Upper lobe of right lung (tissue), 1 donor: ENCODE data around the gene COL11A1. TPM values are rescaled to one million over a fixed set of nuclear protein-coding genes. Genes with fewer than 3 reads are reported as not detected.

Experiments
- ATAC-seq: fragments of 200-7000 bp; cut with Tn5 transposase; one replicate; pipeline ENCODE4 v1.9.1; 2020; ENCODE audit warnings: mild to moderate bottlenecking, moderate library complexity
- DNase-seq: peaks from one replicate; pipeline ENCODE4 v3.0.0-alpha.2; 2020
- H3K27ac ChIP-seq: fragments of 200-600 bp; one replicate; pipeline ENCODE4 v1.8.0; 2022
- H3K27me3 ChIP-seq: fragments of 200-600 bp; one replicate; pipeline ENCODE4 v1.8.0; 2022; ENCODE audit warnings: mild to moderate bottlenecking
- H3K36me3 ChIP-seq: fragments of 200-600 bp; one replicate; pipeline ENCODE4 v1.8.0; 2022
- H3K4me1 ChIP-seq: fragments of 200-600 bp; one replicate; pipeline ENCODE4 v1.8.0; 2022
- H3K4me3 ChIP-seq: fragments of 200-600 bp; one replicate; pipeline ENCODE4 v1.8.0; 2022; ENCODE audit warnings: mild to moderate bottlenecking
- H3K9me3 ChIP-seq: fragments of 200-600 bp; one replicate; pipeline ENCODE4 v1.8.0; 2022
- CTCF ChIP-seq: fragments of 200-600 bp; IDR thresholded peaks from one replicate; pipeline ENCODE4 v1.8.0; 2022; ENCODE audit warnings: antibody characterized with exemption
- intact Hi-C: fragments of 100-400 bp; cut with DNase I; formaldehyde crosslinking; loops from one replicate; pipeline ENCODE4 v1.11.0; 2022
- total RNA-seq: library from RNA; stranded (reverse); fragmentation: NEBNext Ultra II Directional; extraction: Animal tissue kit (Norgen Biotek cat#: 25700); gene quantifications from one replicate; pipeline ENCODE4 v1.2.1, GENCODE V29; 2021
- donor health status: DM: no; HTN: yes; CAD: no; lungs with severe emphysema.

COL11A1 gene
- total RNA-seq, 1 donor from 2014 or later, result 1.7 TPM

GRCh38 chr1:102884238-102884637, 224.1 kb downstream of the COL11A1 start:
- TF ChIP-seq CTCF, result no peak
- no peaks in the 10 kb centered on the region for H3K9me3 ChIP-seq

GRCh38 chr1:102879439-102879993, 228.8 kb downstream of the COL11A1 start:
- Histone ChIP-seq H3K4me3 (no peak overlapping the region), H3K4me1 (no peaks in the 10 kb centered on the region), H3K27me3 (no peaks in the 10 kb centered on the region), H3K36me3 (no peaks in the 10 kb centered on the region), H3K9me3 (no peaks in the 10 kb centered on the region), H3K27ac (no peak overlapping the region)
- ATAC-seq (no peak), DNase-seq (no peak)
- no peak for TF ChIP-seq CTCF
- intact Hi-C loops, result no loop called here

More at GRCh38 chr1:102884238-102884637, 224.1 kb downstream of the COL11A1 start:
- Histone ChIP-seq H3K27me3 (no peaks in the 10 kb centered on the region), H3K4me1 (no peaks in the 10 kb centered on the region), H3K36me3 (no peaks in the 10 kb centered on the region), H3K27ac (no peak overlapping the region), H3K4me3 (no peak overlapping the region)
- intact Hi-C loops, result no loop called here
- no peak for ATAC-seq
- no peak for DNase-seq

GRCh38 chr1:102875756-102876155, 232.6 kb downstream of the COL11A1 start:
- no peak overlapping the region for H3K27ac ChIP-seq
- no peaks in the 10 kb centered on the region for H3K36me3 ChIP-seq
- H3K4me1 ChIP-seq, result no peaks in the 10 kb centered on the region
- ATAC-seq (no peak), DNase-seq (no peak)
- H3K27me3 ChIP-seq, result no peaks in the 10 kb centered on the region
- H3K4me3 ChIP-seq, result no peak overlapping the region
- intact Hi-C loops, result no loop called here
- H3K9me3 ChIP-seq, result no peaks in the 10 kb centered on the region
- TF ChIP-seq CTCF, result no peak

- Histone ChIP-seq H3K36me3 (no peaks in the 10 kb centered on the region), H3K27ac (no peak overlapping the region), H3K4me3 (no peak overlapping the region), H3K27me3 (no peaks in the 10 kb centered on the region), H3K4me1 (no peaks in the 10 kb centered on the region), H3K9me3 (no peaks in the 10 kb centered on the region)
- no peak for TF ChIP-seq CTCF
- intact Hi-C loops, result no loop called here
- DNase-seq (no peak), ATAC-seq (no peak)
Measured at GRCh38 chr1:102872526-102872925, 235.8 kb downstream of the COL11A1 start.

GRCh38 chr1:102872097-102872496, 236.2 kb downstream of the COL11A1 start:
- DNase-seq (no peak), ATAC-seq (no peak)
- H3K36me3 ChIP-seq, result no peaks in the 10 kb centered on the region
- TF ChIP-seq CTCF, result no peak
- no peaks in the 10 kb centered on the region for H3K27me3 ChIP-seq
- intact Hi-C loops, result no loop called here
- H3K4me1 ChIP-seq, result no peaks in the 10 kb centered on the region
- no peaks in the 10 kb centered on the region for H3K9me3 ChIP-seq
- no peak overlapping the region for H3K27ac ChIP-seq
- H3K4me3 ChIP-seq, result no peak overlapping the region

GRCh38 chr1:102863704-102864103, 244.6 kb downstream of the COL11A1 start:
- Histone ChIP-seq H3K36me3 (no peaks in the 10 kb centered on the region), H3K27me3 (no peaks in the 10 kb centered on the region), H3K4me1 (no peaks in the 10 kb centered on the region), H3K9me3 (no peaks in the 10 kb centered on the region), H3K4me3 (no peak overlapping the region), H3K27ac (no peak overlapping the region)
- ATAC-seq (no peak), DNase-seq (no peak)
- intact Hi-C loops, result no loop called here
- TF ChIP-seq CTCF, result no peak
